GM18858 (cell line): ENCODE measurements around the gene DENND2C.
"Not testable (repeated sequence)": the region's sequence is repeated elsewhere in the genome, so short reads cannot be mapped to it uniquely, and the experiment has no call there.

Source experiments
- ATAC-seq: cut with Tn5 transposase; IDR thresholded peaks from one replicate; pipeline ENCODE4 v1.9.1; 2021; ENCODE audit not compliant: unreplicated experiment

Gene DENND2C

DNA sequence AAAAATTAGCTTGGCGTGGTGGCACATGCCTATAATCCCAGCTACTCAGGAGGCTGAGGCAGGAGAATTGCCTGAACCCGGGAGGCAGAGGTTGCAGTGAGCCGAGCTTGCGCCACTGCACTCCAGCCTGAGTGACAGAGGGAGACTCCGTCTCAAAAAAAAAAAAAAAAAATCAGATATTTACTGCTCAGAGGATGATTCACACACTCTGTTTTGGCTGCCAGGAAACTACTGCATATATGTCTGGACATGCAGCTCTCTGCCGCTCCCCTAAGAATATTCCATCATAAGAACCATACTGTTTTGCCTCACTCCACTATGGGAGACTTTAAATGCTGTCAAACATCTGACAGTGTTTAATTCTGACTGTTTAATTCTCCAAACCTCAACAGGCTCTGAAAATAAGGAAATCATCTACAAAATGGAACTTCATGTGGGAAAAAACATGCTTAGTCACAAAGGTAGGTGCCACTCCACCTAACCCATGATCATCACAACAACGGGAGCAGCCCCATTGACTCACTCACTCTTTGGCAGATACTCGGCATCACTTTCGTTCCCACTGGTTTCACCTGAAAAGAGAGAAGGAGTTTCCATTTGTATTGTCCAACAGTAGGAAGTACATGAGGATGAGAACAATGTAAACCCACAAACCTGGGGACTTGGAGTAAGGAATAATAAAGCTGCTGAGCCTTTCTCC lies 59.2 kb downstream of the DENND2C start:
- no peak for ATAC-seq

DNA sequence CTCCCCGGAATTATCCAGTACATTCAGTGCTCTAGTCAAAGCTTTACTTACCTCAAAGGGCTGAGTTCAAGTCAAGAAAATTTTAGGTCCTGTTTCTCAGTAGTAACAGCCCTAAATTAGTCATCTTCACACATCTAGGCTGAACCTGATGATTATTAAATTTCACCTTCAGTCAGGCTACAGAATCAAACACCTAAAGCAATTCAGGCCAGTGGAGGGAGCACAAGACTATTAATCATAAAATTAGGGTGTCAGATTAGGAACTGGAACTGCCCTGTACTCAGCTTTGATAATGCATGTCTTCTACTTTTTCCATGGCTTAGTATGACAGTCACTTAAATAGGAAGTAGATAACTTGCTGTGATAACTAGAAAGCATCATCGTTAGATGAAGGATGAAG lies 60.0 kb downstream of the DENND2C start:
- ATAC-seq = no peak

DNA sequence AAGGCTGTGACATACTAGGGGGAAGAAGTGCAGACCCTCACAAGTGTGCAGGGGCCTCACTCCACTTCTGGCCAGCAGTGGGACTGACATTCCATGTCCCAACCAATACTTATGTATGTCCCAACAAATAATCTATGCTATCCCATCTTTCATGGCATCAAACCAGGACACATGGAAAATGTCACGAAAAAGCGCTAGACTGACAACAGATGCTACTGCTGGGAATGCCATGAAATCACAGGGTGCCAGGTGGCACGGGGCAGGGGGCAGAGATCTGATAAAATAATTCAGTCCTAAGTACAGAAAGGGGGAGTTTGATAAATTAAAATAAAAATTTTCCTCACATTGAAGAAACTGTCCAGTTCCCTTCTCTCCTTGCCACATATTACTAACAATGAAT lies 60.8 kb downstream of the DENND2C start:
- ATAC-seq = no peak

DNA sequence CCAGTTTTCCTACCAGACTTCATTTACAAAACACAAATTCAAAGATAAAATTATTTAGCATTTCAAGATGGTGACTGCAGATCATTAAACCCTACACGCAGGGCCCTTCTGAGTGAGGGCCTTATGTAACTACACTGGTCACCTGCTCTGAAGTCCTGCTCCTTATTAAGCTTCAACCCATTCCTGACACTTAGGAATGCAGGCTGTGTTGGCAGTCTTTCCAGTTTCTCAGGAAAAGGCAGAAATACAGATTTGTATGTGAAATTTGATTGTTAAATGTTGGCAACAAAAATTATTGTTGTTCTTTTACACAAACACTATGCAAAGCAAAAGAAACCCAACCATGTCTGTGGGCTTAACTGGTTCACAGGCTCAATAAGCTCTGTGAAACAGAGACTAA lies 62.6 kb downstream of the DENND2C start:
- ATAC-seq = no peak

DNA sequence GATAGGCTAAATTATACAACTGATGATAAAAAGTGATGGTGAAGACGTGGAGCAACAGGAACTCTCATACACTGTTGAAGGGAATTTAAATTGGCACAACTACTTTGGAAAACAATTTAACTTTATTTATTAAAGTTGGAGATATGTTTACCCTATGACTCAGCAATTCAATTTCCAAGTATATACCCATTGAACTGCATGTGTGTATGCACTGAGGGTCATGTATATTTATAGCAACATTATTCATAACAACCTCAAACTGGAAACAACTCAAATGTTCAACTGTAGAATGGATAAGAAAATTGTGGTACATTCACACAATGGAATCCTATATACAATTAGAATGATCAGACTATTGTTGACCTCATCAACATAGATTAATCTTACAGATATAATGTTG lies 71.9 kb downstream of the DENND2C start:
- ATAC-seq = no peak

DNA sequence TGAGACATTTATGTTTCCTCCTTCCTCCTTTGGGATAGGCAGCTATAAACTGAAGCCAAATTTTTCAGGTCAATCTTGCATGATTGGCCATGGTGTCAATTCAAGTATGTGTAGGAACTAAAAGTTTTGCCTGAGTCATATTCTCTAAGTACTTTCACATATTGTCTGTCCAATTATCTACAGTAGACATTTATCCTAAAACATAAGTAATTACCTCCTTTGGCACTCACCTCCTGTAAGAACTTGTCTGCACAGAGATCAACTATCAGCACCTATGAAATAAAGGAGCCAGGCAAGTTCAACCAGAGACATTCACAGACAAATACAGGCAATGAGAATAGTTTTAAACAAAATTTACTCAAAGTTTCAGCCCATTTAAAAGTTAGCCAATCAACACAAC lies 74.2 kb downstream of the DENND2C start:
- no peak for ATAC-seq

DNA sequence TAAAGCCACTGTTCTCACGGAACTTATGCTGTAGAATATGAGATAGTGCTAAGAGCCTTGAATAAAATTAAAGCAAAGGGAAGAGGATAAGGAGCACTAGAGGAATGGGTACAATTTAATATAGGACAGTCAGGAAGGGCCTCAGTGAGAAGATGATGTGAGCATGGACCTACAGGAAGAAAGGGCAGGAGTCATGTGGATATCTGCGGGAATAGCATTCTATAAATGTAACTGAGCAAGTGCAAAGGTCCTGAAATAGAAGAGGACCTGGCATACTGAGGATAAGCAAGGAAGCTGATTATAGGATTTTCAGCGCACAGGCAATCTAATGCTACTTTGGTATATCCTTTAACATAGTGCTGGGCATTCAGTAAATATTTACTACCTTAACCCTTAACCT lies 75.8 kb downstream of the DENND2C start:
- no peak for ATAC-seq

DNA sequence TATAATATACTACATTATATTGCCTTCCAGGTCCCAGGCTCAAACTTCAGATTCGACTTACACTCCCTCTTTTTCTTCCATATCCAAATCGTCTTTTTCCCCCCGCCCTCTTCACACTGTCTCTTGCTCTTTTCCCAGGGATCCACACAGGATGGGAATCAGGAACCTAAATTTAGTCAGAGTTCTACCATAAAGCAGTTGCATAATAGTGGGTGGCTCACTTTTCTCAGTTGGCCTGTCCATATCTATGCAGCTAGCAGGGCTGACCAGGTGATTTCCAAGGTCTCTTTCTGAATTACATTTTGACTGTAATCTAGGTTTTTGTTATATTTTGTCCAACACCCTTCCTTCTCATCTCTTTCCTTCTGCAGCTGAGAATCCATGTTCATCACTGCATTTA lies 80.7 kb downstream of the DENND2C start:
- ATAC-seq = no peak

DNA sequence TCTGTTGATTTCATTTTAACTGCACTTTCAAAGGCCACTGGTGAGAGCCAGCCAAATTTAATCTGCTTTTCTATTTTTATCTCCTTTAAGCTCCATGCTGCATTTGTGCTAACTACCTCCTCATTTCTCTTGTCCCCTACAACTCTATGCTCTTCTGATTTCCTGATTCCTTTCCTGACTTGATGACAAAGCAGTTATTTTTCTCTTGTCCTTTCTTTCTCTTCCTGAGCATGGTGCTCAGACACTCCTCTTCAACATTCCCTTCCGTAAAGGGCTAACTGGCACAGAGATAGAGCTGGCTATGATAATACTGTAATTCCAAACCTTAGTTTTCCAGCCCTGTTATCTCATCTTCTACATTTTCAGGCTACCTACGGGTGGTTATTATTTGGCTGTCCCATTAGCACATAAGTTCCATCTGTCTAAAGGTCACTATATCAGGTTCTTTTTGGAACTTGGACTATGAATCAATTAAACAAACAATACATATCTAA lies 81.6 kb downstream of the DENND2C start:
- ATAC-seq = no peak

DNA sequence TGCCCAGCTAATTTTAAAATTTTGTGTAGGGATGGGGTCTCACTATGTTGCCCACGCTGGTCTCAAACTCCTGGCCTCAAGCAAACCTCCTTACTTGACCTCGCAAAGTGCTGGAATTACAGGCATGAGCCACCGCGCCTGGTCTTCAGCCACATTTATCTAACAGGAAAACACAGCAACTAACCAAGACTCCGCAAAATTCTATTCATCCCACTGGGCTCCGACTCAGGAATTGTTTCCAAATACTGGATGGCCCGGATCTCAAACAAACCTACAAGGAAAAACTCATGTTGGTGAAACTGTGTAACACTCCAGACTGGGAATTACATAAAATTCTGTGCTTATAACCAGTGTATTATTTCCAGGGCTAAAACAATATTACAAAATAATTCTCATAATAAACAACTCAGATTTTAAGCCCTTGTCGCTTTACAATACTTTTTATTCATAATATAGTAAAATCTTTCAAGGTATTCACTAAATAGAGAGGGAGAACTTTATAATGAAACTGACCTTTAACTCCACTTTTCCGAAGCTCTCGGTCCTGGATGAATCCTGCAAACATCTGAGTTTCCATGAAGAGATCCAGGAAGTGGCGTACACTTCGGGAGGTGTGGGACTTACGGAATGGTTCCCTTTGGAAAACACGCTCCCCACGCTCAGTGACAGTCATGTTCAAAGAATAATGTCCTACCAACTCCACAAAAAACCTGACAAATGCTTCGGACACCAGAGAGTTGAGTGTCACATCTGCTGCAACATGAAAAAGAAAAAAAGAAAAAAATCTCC lies 82.5 kb downstream of the DENND2C start:
- ATAC-seq = no peak

DNA sequence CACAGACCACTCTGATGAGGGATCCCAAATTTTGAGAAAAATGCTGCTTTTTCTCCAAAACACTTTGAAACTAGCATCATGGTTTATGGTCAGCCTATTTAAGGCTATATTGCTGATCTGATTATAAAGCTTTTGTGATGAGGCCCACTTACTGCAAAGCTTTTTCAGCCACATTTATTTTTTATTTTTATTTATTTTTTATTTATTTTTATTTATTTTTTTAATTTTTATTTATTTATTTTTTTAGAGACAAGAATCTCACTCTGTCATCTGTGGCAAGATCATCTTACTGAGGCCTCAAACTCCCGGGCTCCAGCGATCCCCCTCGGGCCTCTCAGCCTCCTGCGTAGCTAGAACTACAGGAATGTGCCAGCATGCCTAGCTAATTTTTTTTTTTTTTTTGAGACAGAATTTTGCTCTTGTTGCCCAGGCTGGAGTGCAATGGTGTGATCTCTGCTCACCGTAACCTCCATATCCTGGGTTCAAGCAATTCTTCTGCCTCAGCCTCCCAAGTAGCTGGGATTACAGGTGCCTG lies 83.3 kb downstream of the DENND2C start:
- ATAC-seq = no peak

DNA sequence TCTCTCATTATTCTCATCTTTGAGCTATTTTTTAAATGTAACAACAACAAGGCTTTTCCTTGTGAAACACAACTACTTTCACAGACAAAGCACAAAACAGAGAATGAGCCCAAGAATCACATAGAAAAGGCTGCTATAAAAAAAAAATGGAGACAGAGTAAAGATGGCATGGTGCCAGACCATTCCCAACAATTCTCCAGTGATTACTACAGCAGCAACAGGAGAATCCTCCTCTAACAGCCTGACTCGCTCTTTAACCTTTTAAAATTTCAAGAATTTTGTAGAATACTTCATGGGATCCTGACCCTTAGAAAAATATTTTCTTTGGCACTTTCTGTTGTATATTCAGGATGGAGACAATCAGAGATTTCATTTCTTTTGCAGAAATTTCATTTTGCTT lies 84.6 kb downstream of the DENND2C start:
- ATAC-seq = no peak

DNA sequence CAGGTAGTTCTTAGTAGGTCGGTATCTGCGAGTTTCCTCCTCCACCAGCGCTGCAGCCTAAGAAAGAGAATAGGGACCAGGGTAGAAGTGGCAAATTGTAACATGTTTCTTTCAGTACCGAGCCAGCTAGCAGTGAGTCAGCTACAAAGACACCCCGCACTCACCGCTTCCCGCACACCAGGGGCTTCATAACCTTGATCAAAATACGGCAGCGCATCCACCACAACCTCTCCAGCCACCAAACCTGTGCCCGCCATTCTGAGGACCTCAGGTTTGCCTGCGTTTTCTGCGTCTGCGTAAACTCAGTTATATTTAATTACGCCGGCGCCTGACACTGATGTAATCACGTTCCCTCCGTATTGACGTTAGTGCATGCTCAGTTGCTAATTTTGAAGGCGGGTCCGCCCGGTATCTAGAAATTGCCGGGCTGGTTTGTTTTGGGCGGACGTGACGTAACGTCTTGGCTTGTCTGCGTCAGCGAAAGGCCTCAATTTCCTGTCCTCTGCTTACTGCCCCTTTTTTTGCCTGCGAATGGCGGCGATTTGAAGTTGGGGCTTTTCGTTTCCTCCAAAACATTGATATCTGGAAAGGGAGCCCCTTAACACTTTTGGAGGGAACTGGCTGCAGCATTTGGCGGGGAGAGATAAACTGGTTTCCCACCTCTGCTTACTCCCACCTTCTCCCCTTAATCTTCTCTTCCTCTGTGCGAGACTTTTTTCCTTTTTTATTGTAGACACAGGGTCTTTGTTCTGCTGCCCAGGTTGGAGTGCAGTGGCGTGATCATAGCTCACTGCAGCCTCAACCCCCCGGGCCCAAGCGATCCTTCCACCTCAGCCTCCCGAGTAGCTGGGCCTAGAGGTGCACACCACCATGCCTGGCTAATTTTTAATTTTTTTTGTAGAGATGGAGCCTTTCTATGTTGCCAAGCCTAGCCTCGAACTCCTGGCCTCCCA lies 88.2 kb downstream of the DENND2C start, which contains the start of gene BCAS2:
BCAS2 (minus strand) TSS at position 281 of the 953 bp plus-strand sequence; CDS start at position 257, 24 bp downstream.
- peak; percentile 99 for ATAC-seq

DNA sequence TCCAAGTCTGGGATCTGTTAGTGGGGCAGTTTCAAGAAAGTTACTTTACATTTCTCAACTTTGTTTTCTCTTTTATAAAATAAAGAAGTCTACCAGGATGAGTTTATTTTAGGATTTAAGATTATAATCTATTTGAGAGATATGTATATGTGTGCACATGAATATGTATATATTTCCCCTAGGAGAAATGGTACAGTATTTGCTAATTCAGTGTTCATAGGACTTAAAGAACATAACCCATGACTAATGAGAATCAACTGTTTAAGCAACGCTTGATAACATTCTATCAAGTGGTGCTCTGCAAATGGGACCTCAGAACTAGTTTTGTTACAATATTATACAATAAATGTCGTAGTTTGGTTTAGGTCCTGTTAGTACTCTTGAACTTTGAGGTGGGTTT lies 95.5 kb downstream of the DENND2C start:
- no peak for ATAC-seq

DNA sequence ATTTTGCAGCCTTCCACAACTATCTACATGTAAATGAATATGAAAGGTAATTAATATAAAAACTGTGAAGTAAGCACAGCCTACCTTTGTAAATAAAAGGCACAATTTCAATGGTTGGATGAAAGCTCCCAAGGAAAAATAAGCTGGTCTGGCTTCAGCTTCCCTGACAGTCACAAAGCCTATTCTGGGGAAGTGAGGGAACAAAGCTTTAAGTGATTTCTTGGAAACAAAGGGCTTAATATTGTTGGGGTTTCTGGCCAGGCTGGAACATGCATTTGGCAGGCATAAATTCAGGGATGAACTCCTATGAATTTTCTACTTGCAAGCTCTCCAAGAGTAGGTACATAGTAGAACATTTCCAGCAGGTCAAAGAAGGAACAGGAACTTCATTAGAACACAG lies 105.7 kb downstream of the DENND2C start:
- no peak for ATAC-seq

DNA sequence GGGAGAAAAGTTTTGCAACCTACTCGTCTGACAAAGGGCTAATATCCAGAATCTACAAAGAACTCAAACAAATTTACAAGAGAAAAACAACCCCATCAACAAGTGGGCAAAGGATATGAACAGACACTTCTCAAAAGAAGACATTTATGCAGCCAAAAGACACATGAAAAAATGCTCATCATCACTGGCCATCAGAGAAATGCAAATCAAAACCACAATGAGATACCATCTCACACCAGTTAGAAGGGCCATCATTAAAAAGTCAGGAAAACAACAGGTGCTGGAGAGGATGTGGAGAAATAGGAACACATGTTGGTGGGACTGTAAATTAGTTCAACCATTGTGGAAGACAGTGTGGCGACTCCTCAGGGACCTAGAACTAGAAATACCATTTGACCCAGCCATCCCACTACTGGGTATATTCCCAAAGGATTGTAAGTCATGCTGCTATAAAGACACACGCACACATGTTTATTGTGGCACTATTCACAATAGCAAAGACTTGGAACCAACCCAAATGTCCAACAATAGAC lies 106.8 kb downstream of the DENND2C start:
- ATAC-seq = not testable (repeated sequence)

DNA sequence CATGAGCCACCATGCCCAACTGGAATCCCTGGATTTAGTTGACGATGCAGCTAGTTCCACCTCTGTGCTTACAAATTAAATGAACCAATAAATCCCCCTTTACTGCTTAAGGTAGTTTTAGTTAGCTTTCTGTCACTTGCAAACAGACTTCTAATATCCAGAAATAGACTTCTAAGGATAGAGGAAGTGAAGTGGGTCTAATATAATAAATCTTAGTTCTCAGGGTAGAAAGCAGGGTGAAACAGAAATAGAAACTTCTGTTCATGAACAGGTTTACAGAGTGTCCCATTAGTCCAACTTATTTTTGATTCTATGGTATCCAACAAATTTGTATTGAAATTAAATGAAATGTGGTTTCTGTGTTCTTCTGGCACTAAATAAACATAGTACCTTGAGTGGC lies 108.5 kb downstream of the DENND2C start:
- ATAC-seq = no peak

DNA sequence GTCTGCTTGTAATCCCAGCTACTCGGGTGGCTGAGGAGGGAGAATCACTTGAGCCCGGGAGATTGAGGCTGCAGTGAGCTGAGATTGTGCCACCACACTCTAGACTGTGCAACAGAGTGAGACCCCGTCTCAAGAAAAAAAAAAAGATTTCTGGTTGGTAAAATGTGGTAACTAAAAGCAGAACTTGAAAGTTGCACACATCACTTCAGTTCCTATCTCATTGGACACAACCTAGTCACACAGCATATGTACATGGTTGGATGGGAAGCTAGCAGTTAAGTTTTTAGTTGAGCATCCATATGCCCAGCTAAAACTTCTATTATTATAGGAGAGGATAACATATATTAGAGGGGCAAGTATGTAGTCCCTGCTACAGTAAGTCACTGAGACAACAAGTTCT lies 110.5 kb downstream of the DENND2C start:
- peak; percentile 52 for ATAC-seq

DNA sequence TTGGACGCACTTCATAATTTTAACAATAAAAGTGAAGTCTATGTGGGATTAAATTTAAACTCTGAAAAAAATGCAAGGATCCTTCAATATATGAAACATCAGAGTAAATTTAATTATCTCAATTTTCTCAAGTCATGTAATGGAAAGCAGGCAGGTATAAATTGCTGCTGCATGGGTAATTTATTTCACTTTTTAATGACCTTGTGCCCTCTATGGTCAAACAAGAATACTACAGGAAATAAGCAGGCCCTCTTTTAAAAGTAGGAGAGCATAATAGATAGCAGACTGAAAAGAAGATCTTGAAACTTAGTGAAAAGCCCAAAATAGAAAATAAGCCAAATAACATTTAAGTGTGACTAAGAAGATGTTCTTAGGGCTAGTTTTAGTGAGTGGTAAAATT lies 111.3 kb downstream of the DENND2C start:
- ATAC-seq = no peak

DNA sequence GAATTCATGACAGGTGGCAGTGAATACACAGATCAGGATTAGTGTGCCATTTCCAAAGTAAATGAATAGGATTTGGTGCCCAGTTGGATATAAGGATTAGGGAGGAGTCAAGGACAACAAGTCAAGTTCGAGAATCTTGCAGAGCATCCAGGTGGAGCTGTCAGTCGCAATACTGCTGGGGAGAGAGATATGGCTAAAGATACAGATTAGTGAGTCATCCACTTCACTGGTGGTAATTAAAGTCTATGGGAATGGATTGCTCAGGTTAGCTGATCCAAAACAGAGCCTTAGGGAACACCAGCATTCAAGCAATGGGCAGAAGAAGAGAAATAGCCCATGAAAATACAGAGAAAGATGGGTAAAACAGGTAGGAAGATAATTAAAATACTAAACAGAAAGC lies 115.3 kb downstream of the DENND2C start:
- ATAC-seq = no peak
